WTC11 (cell line): ENCODE results near the gene TRAPPC10. TPM values are rescaled to one million over a fixed set of nuclear protein-coding genes. Genes with fewer than 3 reads are reported as not detected.

Experiments
- ATAC-seq: fragments of 200-7000 bp; cut with Tn5 transposase; 2 replicates; pipeline ENCODE4 v1.10.0; 2021; ENCODE audit warnings: mild to moderate bottlenecking, moderate library complexity
- CTCF ChIA-PET: fragments of 300-600 bp; sonication (Branson Sonifier 250); formaldehyde crosslinking; loops from one replicate; lab custom pipeline; 2021; ENCODE audit warnings: antibody characterized with exemption; lab: Charles Lee
- POLR2A ChIA-PET: fragments of 350-600 bp; sonication (Branson Sonifier 250); formaldehyde crosslinking; loops from one replicate; lab custom pipeline; 2021; ENCODE audit warnings: antibody characterized with exemption; lab: Charles Lee
- DNase-seq: peaks from one replicate; pipeline ENCODE4 v3.0.0; 2021; ENCODE audit warnings: low spot score
- H3K27ac Mint-ChIP-seq: 2 replicates; pipeline ENCODE4 v1.8.0; 2021; ENCODE audit warnings: mixed read lengths
- H3K27me3 Mint-ChIP-seq: 2 replicates; pipeline ENCODE4 v1.8.0; 2021; ENCODE audit warnings: low read depth, mild to moderate bottlenecking, moderate library complexity, mixed read lengths
- H3K36me3 Mint-ChIP-seq: 2 replicates; pipeline ENCODE4 v1.8.0; 2021; ENCODE audit warnings: mixed read lengths
- H3K4me1 Mint-ChIP-seq: 2 replicates; pipeline ENCODE4 v1.8.0; 2022; ENCODE audit warnings: mixed read lengths
- H3K4me3 Mint-ChIP-seq: 2 replicates; pipeline ENCODE4 v1.8.0; 2021; ENCODE audit warnings: mild to moderate bottlenecking, moderate library complexity, mixed read lengths
- H3K9me3 Mint-ChIP-seq: 2 replicates; pipeline ENCODE4 v1.8.0; 2021; ENCODE audit warnings: mixed read lengths
- AFF4 ChIP-seq: sonication (generic); formaldehyde crosslinking; IDR thresholded peaks from 2 replicates; pipeline ENCODE4 v1.8.1; 2023; ENCODE audit warnings: mild to moderate bottlenecking, missing genetic modification reagents, borderline replicate concordance
- ATF1 ChIP-seq: sonication (generic); formaldehyde crosslinking; IDR thresholded peaks from 2 replicates; pipeline ENCODE4 v1.8.1; 2023; ENCODE audit warnings: mild to moderate bottlenecking, moderate library complexity, missing genetic modification reagents
- EMX1 ChIP-seq: fragments of 250-450 bp; sonication (Bioruptor Pico); IDR thresholded peaks from 2 replicates; pipeline ENCODE4 v1.8.0; 2021; ENCODE audit warnings: mild to moderate bottlenecking
- GTF2I ChIP-seq: fragments of 250-450 bp; sonication (Bioruptor Pico); conservative IDR thresholded peaks from 2 replicates; pipeline ENCODE4 v1.4.0; 2021; ENCODE audit warnings: mild to moderate bottlenecking
- HMGA2 ChIP-seq: fragments of 250-450 bp; sonication (Bioruptor Pico); IDR thresholded peaks from 2 replicates; pipeline ENCODE4 v1.4.0; 2021; ENCODE audit warnings: mild to moderate bottlenecking, moderate library complexity
- IRF2 ChIP-seq: sonication (generic); formaldehyde crosslinking; IDR thresholded peaks from 2 replicates; pipeline ENCODE4 v1.8.0; 2022; ENCODE audit warnings: low read depth, missing genetic modification reagents, borderline replicate concordance
- MAX ChIP-seq: sonication (generic); formaldehyde crosslinking; IDR thresholded peaks from 2 replicates; pipeline ENCODE4 v1.8.0; 2022; ENCODE audit warnings: mild to moderate bottlenecking, missing genetic modification reagents
- SP1 ChIP-seq: sonication (generic); formaldehyde crosslinking; conservative IDR thresholded peaks from 2 replicates; pipeline ENCODE4 v1.8.1; 2022; ENCODE audit warnings: missing genetic modification reagents
- STAT6 ChIP-seq: sonication (generic); formaldehyde crosslinking; conservative IDR thresholded peaks from 2 replicates; pipeline ENCODE4 v1.8.1; 2023; ENCODE audit warnings: mild to moderate bottlenecking, low read depth, missing genetic modification reagents, moderate library complexity
- USF1 ChIP-seq: sonication (generic); formaldehyde crosslinking; IDR thresholded peaks from 2 replicates; pipeline ENCODE4 v1.8.0; 2022; ENCODE audit warnings: mild to moderate bottlenecking, missing genetic modification reagents
- USF2 ChIP-seq: sonication (generic); formaldehyde crosslinking; IDR thresholded peaks from 2 replicates; pipeline ENCODE4 v1.8.1; 2023; ENCODE audit warnings: mild to moderate bottlenecking, missing genetic modification reagents, moderate library complexity
- ZNF121 ChIP-seq: sonication (generic); formaldehyde crosslinking; IDR thresholded peaks from 2 replicates; pipeline ENCODE4 v1.8.0; 2023; ENCODE audit warnings: missing genetic modification reagents
- ZNF138 ChIP-seq: sonication (generic); formaldehyde crosslinking; conservative IDR thresholded peaks from 2 replicates; pipeline ENCODE4 v1.8.1; 2022; ENCODE audit warnings: mild to moderate bottlenecking, moderate library complexity, missing genetic modification reagents
- ZNF317 ChIP-seq: sonication (generic); formaldehyde crosslinking; IDR thresholded peaks from 2 replicates; pipeline ENCODE4 v1.8.1; 2023; ENCODE audit warnings: low read depth, mild to moderate bottlenecking, moderate library complexity, missing genetic modification reagents, borderline replicate concordance
- ZNF416 ChIP-seq: fragments of 250-450 bp; sonication (Bioruptor Pico); IDR thresholded peaks from 2 replicates; pipeline ENCODE4 v1.9.0; 2021; ENCODE audit warnings: mild to moderate bottlenecking, inconsistent platforms
- total RNA-seq: library from RNA; stranded (reverse); gene quantifications from 3 replicates; pipeline ENCODE4 v1.2.3, GENCODE V29; 2021
- TF ChIP-seq, protein P1 (sequence below): sonication (generic); formaldehyde crosslinking; IDR thresholded peaks from 2 replicates; pipeline ENCODE4 v1.8.1; 2022; ENCODE audit warnings: low read depth, missing genetic modification reagents, borderline replicate concordance
- TF ChIP-seq, protein P2 (sequence below): sonication (generic); formaldehyde crosslinking; IDR thresholded peaks from 2 replicates; pipeline ENCODE4 v1.8.0; 2022; ENCODE audit warnings: mild to moderate bottlenecking, missing genetic modification reagents
- TF ChIP-seq, protein P3 (sequence below): sonication (generic); formaldehyde crosslinking; IDR thresholded peaks from 2 replicates; pipeline ENCODE4 v1.8.1; 2023; ENCODE audit warnings: mild to moderate bottlenecking, missing genetic modification reagents

TRAPPC10 gene
- total RNA-seq, 1 experiment from 2014 or later: 34.5 TPM

DNA sequence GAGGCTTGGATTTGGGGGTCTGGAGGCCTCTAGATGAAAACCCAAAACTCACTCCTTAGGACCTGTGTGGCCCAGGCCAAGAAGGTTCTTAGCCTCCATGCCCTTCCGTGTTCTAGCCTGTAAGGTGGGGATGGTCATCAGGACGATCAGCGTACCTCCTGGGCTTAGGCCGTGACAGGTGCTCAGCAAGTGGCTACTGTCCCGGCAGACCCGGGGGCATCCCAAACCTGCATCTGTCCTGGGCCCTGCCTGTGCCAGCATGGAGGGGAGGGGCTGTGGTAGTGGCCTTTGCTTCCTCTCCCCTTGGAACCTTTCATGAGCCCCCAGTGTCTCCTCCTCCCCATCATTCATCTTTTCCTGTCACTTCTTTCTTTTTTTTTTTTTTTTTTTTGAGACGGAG is 22.7 kb upstream of the TRAPPC10 start:
- H3K27me3 Mint-ChIP-seq: no peaks in the 10 kb centered on the region; the same call in 1 of the 2 replicates
- no peak for ATAC-seq
- no peak overlapping the region for H3K4me3 Mint-ChIP-seq
- no peaks in the 10 kb centered on the region for H3K36me3 Mint-ChIP-seq
- CTCF ChIA-PET: no interaction called here
- peaks cover 14% of the 10 kb centered on the region for H3K4me1 Mint-ChIP-seq
- TF ChIP-seq ZNF317 (CRISPR knock-in tag): no peak
- no peak for TF ChIP-seq SP1 (CRISPR knock-in tag)
- TF ChIP-seq USF2: no peak
- TF ChIP-seq, all 79 proteins: peak for 0
- H3K9me3 Mint-ChIP-seq: no peaks in the 10 kb centered on the region
- H3K27ac Mint-ChIP-seq: no peak overlapping the region
- no peak for DNase-seq
- POLR2A ChIA-PET: interaction anchor here (1.4 kb wide), 1 partner anchor 23 kb away, joined by 3 read pairs; the partner anchor contains the start of gene TRAPPC10

DNA sequence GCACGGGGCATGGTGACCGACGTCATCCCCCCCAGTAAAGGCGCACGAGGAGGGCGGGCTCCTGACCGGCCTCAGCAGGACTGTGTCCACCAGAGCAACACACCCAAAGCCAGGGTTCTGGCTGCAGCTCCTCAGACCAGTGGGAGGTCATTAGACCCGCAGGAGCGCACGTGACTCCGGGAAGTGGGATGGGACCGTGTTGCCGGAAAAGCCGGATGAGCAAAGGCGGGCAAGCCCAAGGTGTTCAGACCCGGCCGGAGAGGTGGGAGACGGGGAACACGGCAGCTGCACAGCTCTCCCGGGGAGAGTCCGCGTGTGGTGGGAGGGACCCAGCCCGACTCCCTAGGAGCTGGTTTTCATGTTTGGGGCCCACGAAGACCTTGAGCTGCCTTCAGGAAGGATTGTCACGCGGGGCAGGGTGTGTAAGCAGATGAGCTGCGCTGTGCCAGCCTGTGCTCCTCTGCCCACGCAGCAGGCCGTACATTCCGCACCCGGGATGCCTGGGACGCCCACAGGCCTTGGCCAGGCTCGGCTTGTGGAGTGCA is 20.6 kb upstream of the TRAPPC10 start:
- DNase-seq: no peak
- Mint-ChIP-seq H3K27ac (no peak overlapping the region), H3K4me3 (no peak overlapping the region), H3K4me1 (peaks cover under 1% of the 10 kb centered on the region; the same call in 1 of the 2 replicates), H3K36me3 (no peaks in the 10 kb centered on the region), H3K27me3 (no peaks in the 10 kb centered on the region; the same call in 1 of the 2 replicates), H3K9me3 (no peaks in the 10 kb centered on the region)
- ATAC-seq: no peak
- TF ChIP-seq, protein P1, sequence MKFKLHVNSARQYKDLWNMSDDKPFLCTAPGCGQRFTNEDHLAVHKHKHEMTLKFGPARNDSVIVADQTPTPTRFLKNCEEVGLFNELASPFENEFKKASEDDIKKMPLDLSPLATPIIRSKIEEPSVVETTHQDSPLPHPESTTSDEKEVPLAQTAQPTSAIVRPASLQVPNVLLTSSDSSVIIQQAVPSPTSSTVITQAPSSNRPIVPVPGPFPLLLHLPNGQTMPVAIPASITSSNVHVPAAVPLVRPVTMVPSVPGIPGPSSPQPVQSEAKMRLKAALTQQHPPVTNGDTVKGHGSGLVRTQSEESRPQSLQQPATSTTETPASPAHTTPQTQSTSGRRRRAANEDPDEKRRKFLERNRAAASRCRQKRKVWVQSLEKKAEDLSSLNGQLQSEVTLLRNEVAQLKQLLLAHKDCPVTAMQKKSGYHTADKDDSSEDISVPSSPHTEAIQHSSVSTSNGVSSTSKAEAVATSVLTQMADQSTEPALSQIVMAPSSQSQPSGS (CRISPR knock-in tag): no peak
- TF ChIP-seq ZNF138: no peak
- no peak for TF ChIP-seq GTF2I (CRISPR knock-in tag)
- TF ChIP-seq STAT6 (CRISPR knock-in tag): no peak
- TF ChIP-seq AFF4 (CRISPR knock-in tag): no peak
- no peak for TF ChIP-seq MAX (CRISPR knock-in tag)
- no peak for TF ChIP-seq ATF1
- TF ChIP-seq, protein P2, sequence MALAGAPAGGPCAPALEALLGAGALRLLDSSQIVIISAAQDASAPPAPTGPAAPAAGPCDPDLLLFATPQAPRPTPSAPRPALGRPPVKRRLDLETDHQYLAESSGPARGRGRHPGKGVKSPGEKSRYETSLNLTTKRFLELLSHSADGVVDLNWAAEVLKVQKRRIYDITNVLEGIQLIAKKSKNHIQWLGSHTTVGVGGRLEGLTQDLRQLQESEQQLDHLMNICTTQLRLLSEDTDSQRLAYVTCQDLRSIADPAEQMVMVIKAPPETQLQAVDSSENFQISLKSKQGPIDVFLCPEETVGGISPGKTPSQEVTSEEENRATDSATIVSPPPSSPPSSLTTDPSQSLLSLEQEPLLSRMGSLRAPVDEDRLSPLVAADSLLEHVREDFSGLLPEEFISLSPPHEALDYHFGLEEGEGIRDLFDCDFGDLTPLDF (CRISPR knock-in tag): no peak
- TF ChIP-seq HMGA2: no peak
- no peak for TF ChIP-seq ZNF121 (CRISPR knock-in tag)
- TF ChIP-seq, protein P3, sequence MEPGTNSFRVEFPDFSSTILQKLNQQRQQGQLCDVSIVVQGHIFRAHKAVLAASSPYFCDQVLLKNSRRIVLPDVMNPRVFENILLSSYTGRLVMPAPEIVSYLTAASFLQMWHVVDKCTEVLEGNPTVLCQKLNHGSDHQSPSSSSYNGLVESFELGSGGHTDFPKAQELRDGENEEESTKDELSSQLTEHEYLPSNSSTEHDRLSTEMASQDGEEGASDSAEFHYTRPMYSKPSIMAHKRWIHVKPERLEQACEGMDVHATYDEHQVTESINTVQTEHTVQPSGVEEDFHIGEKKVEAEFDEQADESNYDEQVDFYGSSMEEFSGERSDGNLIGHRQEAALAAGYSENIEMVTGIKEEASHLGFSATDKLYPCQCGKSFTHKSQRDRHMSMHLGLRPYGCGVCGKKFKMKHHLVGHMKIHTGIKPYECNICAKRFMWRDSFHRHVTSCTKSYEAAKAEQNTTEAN (CRISPR knock-in tag): no peak
- no peak for TF ChIP-seq ZNF416 (CRISPR knock-in tag)
- no peak for TF ChIP-seq IRF2 (CRISPR knock-in tag)
- TF ChIP-seq USF1 (CRISPR knock-in tag): no peak
- TF ChIP-seq EMX1 (CRISPR knock-in tag): no peak
- POLR2A ChIA-PET: no interaction called here
- CTCF ChIA-PET: interaction anchor here (1.1 to 1.4 kb wide), 2 partner anchors 9 to 176 kb away, joined by 3 to 4 read pairs; no protein-coding TSS in a partner anchor
